Measurements from ENCODE around the gene ZNF567. TPM values are rescaled to one million over a fixed set of nuclear protein-coding genes. Genes with fewer than 3 reads are reported as not detected.

The ZNF567 gene
- total and polyA plus RNA-seq, 2 donors (not counting 1 experiment from before 2014, with no cell fraction given) = 9.8 to 19.7 TPM

- DNase-seq (no peak), ATAC-seq (ENCODE audit: low read depth) (no peak)
- Mint-ChIP-seq H3K27ac (no peak overlapping the region), H3K27me3 (no peaks in the 10 kb centered on the region), H3K4me1 (no peaks in the 10 kb centered on the region), H3K4me3 (no peak overlapping the region), H3K9me3 (ENCODE audit: insufficient read depth) (peaks cover 19% of the 10 kb centered on the region)
- Histone ChIP-seq H3K4me1 (ENCODE audit: control insufficient read depth in 2 of 2, insufficient read depth in 2 of 2, low read length in 2 of 2) (no peaks in the 10 kb centered on the region), H3K79me2 (ENCODE audit: control insufficient read depth, insufficient read depth, low read length) (no peaks in the 10 kb centered on the region), H3K9ac (ENCODE audit: low read length) (no peak overlapping the region), H3K36me3 (replicated peaks in 1 of 2; ENCODE audit: control extremely low read depth in 1 of 2, control insufficient read depth in 1 of 2, extremely low read depth in 1 of 2, insufficient read depth in 2 of 2, low read length in 1 of 2) (peaks cover 7 to 11% of the 10 kb centered on the region in 2 experiments), H3K27me3 (replicated peaks in 1 of 4; ENCODE audit: control extremely low read depth in 1 of 4, control insufficient read depth in 3 of 4, insufficient read depth in 4 of 4, low read length in 3 of 4) (no peaks in the 10 kb centered on the region), H2AFZ (ENCODE audit: insufficient read depth, low read depth, low read length, poor library complexity, severe bottlenecking) (no peak overlapping the region), H3K4me2 (replicated peaks; ENCODE audit: low read depth, low read length, poor library complexity, severe bottlenecking) (no peak overlapping the region), H3K27ac (ENCODE audit: low read length in 2 of 2) (no peak overlapping the region), H3K4me3 (ENCODE audit: control extremely low read depth in 1 of 5, extremely low read depth in 1 of 5, insufficient read depth in 1 of 5, low read depth in 2 of 5, low read length in 4 of 5) (no peak overlapping the region), H3K9me3 (ENCODE audit: control extremely low read depth in 1 of 3, control insufficient read depth in 2 of 3, insufficient read depth in 1 of 3, low read length in 2 of 3) (peaks cover 25 to 88% (median 59%) of the 10 kb centered on the region in 3 donors), H4K20me1 (ENCODE audit: control insufficient read depth, insufficient read depth, low read length, poor library complexity, severe bottlenecking) (no peaks in the 10 kb centered on the region)
- WGBS (ENCODE audit: insufficient coverage) = no CpG with 5 or more reads among the region's 5 CpGs
- intact Hi-C loops (cut with micrococcal nuclease) = no loop called here
- CTCF ChIA-PET = no interaction called here
- POLR2A ChIA-PET = no interaction called here
- TF ChIP-seq EZH2 (IDR thresholded peaks at IDR 0.05; ENCODE audit: borderline replicate concordance, insufficient read depth, low read depth, low read length, poor library complexity, severe bottlenecking) (no peak), CTCF (IDR thresholded peaks at IDR 0.05) (no peak)
These were observed 48.4 kb upstream of the ZNF567 start for GRCh38 chr19:36638862-36639510.

- Mint-ChIP-seq H3K27me3 (no peaks in the 10 kb centered on the region), H3K27ac (no peak overlapping the region), H3K9me3 (ENCODE audit: insufficient read depth) (peaks cover 20% of the 10 kb centered on the region), H3K4me1 (no peaks in the 10 kb centered on the region), H3K4me3 (no peak overlapping the region)
- CTCF ChIA-PET = no interaction called here
- intact Hi-C loops (cut with micrococcal nuclease) = loop anchor here (2.0 kb wide), 1 partner anchor 16 kb away; no protein-coding TSS in a partner anchor
- Histone ChIP-seq H3K9me3 (ENCODE audit: control extremely low read depth in 1 of 3, control insufficient read depth in 2 of 3, insufficient read depth in 1 of 3, low read length in 2 of 3) (peaks cover 15 to 72% (median 54%) of the 10 kb centered on the region in 3 donors), H3K4me3 (ENCODE audit: control extremely low read depth in 1 of 5, extremely low read depth in 1 of 5, insufficient read depth in 1 of 5, low read depth in 2 of 5, low read length in 4 of 5) (no peak overlapping the region), H3K4me2 (replicated peaks; ENCODE audit: low read depth, low read length, poor library complexity, severe bottlenecking) (no peak overlapping the region), H3K27ac (ENCODE audit: low read length in 2 of 2) (no peak overlapping the region), H2AFZ (ENCODE audit: insufficient read depth, low read depth, low read length, poor library complexity, severe bottlenecking) (no peak overlapping the region), H3K9ac (ENCODE audit: low read length) (no peak overlapping the region), H3K36me3 (replicated peaks in 1 of 2; ENCODE audit: control extremely low read depth in 1 of 2, control insufficient read depth in 1 of 2, extremely low read depth in 1 of 2, insufficient read depth in 2 of 2, low read length in 1 of 2) (peaks cover 14 to 30% of the 10 kb centered on the region in 2 experiments), H4K20me1 (ENCODE audit: control insufficient read depth, insufficient read depth, low read length, poor library complexity, severe bottlenecking) (no peaks in the 10 kb centered on the region), H3K27me3 (replicated peaks in 1 of 4; ENCODE audit: control extremely low read depth in 1 of 4, control insufficient read depth in 3 of 4, insufficient read depth in 4 of 4, low read length in 3 of 4) (no peaks in the 10 kb centered on the region), H3K4me1 (ENCODE audit: control insufficient read depth in 2 of 2, insufficient read depth in 2 of 2, low read length in 2 of 2) (no peaks in the 10 kb centered on the region), H3K79me2 (ENCODE audit: control insufficient read depth, insufficient read depth, low read length) (no peaks in the 10 kb centered on the region)
- no peak for ATAC-seq (ENCODE audit: low read depth)
- WGBS (ENCODE audit: insufficient coverage) = no CpG with 5 or more reads among the region's 2 CpGs
- POLR2A ChIA-PET = no interaction called here
- no peak for TF ChIP-seq EZH2 (IDR thresholded peaks at IDR 0.05; ENCODE audit: borderline replicate concordance, insufficient read depth, low read depth, low read length, poor library complexity, severe bottlenecking)
- TF ChIP-seq CTCF (IDR thresholded peaks at IDR 0.05) = no peak
- DNase-seq = no peak
These were observed 40.7 kb upstream of the ZNF567 start for GRCh38 chr19:36646746-36647145.
